CD8-positive, alpha-beta memory T cell (primary cell): ENCODE measurements around the gene DOK4. TPM values are rescaled to one million over a fixed set of nuclear protein-coding genes. Genes with fewer than 3 reads are reported as not detected.
A peak's percentile ranks its signal among the peaks of the same experiment; 100 is the strongest.

Experiments
- CTCF ChIA-PET: fragments of 350-600 bp; sonication (Branson Sonifier 250); formaldehyde crosslinking; loops from one replicate; lab custom pipeline; 2021; ENCODE audit warnings: antibody characterized with exemption; lab: Charles Lee
- POLR2A ChIA-PET: fragments of 350-600 bp; sonication (Branson Sonifier 250); formaldehyde crosslinking; loops from one replicate; lab custom pipeline; 2021; ENCODE audit warnings: antibody characterized with exemption; lab: Charles Lee
- DNase-seq, 5 donors: peaks; one replicate each; pipeline versions ENCODE4 v3.0.0 to v3.0.0-alpha.2; 2020 to 2022; ENCODE audit warnings: mixed read lengths in 1 of 5
- H3K27ac ChIP-seq: one replicate; pipeline ENCODE4 v1.7.0; 2013; ENCODE audit warnings: low read depth, mild to moderate bottlenecking, low read length, moderate library complexity
- H3K27me3 ChIP-seq: 2 replicates; pipeline ENCODE4 v1.7.0; 2013; ENCODE audit warnings: low read length, mild to moderate bottlenecking; ENCODE audit not compliant: insufficient read depth, poor library complexity, severe bottlenecking
- H3K36me3 ChIP-seq: 2 replicates; pipeline ENCODE4 v1.7.0; 2013; ENCODE audit warnings: mild to moderate bottlenecking, low read length, moderate library complexity; ENCODE audit not compliant: insufficient read depth
- H3K4me1 ChIP-seq: 2 replicates; pipeline ENCODE4 v1.7.0; 2013; ENCODE audit warnings: mild to moderate bottlenecking, low read length, moderate library complexity; ENCODE audit not compliant: insufficient read depth
- H3K4me3 ChIP-seq: 2 replicates; pipeline ENCODE4 v1.7.0; 2013; ENCODE audit warnings: mild to moderate bottlenecking, low read length
- H3K9me3 ChIP-seq: 2 replicates; pipeline ENCODE4 v1.7.0; 2013; ENCODE audit warnings: mild to moderate bottlenecking, low read length
- H3K27ac Mint-ChIP-seq, 8 donors: one replicate each; pipeline ENCODE4 v1.8.0; 2020 to 2021; ENCODE audit warnings: mixed read lengths in 8 of 8, mild to moderate bottlenecking in 6 of 8, inconsistent platforms in 3 of 8, moderate library complexity in 3 of 8
- H3K27me3 Mint-ChIP-seq, 2 donors: one replicate each; pipeline ENCODE4 v1.8.0; 2020 to 2021; ENCODE audit warnings: mixed read lengths in 2 of 2, mild to moderate bottlenecking in 1 of 2, moderate library complexity in 1 of 2
- H3K36me3 Mint-ChIP-seq, 3 donors: one replicate each; pipeline ENCODE4 v1.8.0; 2020 to 2021; ENCODE audit warnings: mixed read lengths in 3 of 3, inconsistent platforms in 1 of 3, mild to moderate bottlenecking in 1 of 3
- H3K4me1 Mint-ChIP-seq, 3 donors: one replicate each; pipeline ENCODE4 v1.8.0; 2020 to 2021; ENCODE audit warnings: mixed read lengths in 3 of 3, inconsistent platforms in 1 of 3, mild to moderate bottlenecking in 1 of 3
- H3K4me3 Mint-ChIP-seq, 7 donors: one replicate each; pipeline ENCODE4 v1.8.0; 2020 to 2021; ENCODE audit warnings: mixed read lengths in 7 of 7, mild to moderate bottlenecking in 6 of 7, moderate library complexity in 4 of 7, inconsistent platforms in 2 of 7
- H3K9me3 Mint-ChIP-seq, 5 donors: one replicate each; pipeline ENCODE4 v1.8.0; 2020 to 2022; ENCODE audit warnings: mixed read lengths in 5 of 5, mild to moderate bottlenecking in 3 of 5, moderate library complexity in 2 of 5, inconsistent platforms in 1 of 5
- polyA plus RNA-seq: library from polyadenylated mRNA; unstranded; fragments of 300-500 nt; fragmentation: Illumina TruSeq; gene quantifications from one replicate; pipeline ENCODE4 v1.2.3, GENCODE V29; 2021
- total RNA-seq, 2 experiments: library from RNA; stranded (reverse); gene quantifications; one replicate each; pipeline ENCODE4 v1.2.3, GENCODE V29; 2021

The DOK4 gene
- total and polyA plus RNA-seq, 3 experiments from 2014 or later: 3.3 to 7.0 (median 6.8) TPM

GRCh38 chr16:57531635-57532265 lies 45.5 kb upstream of the DOK4 start:
- no peaks in the 10 kb centered on the region for H3K9me3 Mint-ChIP-seq
- DNase-seq: peak in 1 of 5 donors; percentile 23
- Histone ChIP-seq H3K4me1 (peaks cover 65% of the 10 kb centered on the region), H3K36me3 (no peaks in the 10 kb centered on the region), H3K9me3 (no peaks in the 10 kb centered on the region), H3K4me3 (no peak overlapping the region), H3K27me3 (no peaks in the 10 kb centered on the region), H3K27ac (no peak overlapping the region)
- peak overlapping the region; percentile 91 to 99 (median 96) for H3K27ac Mint-ChIP-seq
- ChIA-PET CTCF (interaction anchor here (1.3 to 1.7 kb wide), 3 partner anchors 9 to 44 kb away, joined by 3 to 4 read pairs (median 4); no protein-coding TSS in a partner anchor), POLR2A (interaction anchor here (1.3 to 1.9 kb wide), 2 partner anchors 11 to 15 kb away, joined by 6 to 8 read pairs; partner anchors contain the start of gene ADGRG5)
- H3K27me3 Mint-ChIP-seq: peaks cover 0 to 3% of the 10 kb centered on the region in 2 donors
- H3K36me3 Mint-ChIP-seq: peaks cover 4 to 10% (median 6%) of the 10 kb centered on the region in 3 donors
- peak overlapping the region in 6 of 7 donors; percentile 68 to 84 (median 75) for H3K4me3 Mint-ChIP-seq
- peaks cover 56 to 67% (median 57%) of the 10 kb centered on the region in 3 donors for H3K4me1 Mint-ChIP-seq

GRCh38 chr16:57531253-57531575 lies 44.9 kb upstream of the DOK4 start:
- H3K36me3 Mint-ChIP-seq: peaks cover 4 to 14% (median 6%) of the 10 kb centered on the region in 3 donors
- H3K36me3 ChIP-seq: no peaks in the 10 kb centered on the region
- H3K4me1 ChIP-seq: peaks cover 65% of the 10 kb centered on the region
- DNase-seq: peak in 1 of 5 donors; percentile 18
- no peaks in the 10 kb centered on the region for H3K27me3 ChIP-seq
- no peaks in the 10 kb centered on the region for H3K9me3 ChIP-seq
- ChIA-PET POLR2A (interaction anchor here (1.9 kb wide), 1 partner anchor 11 kb away, joined by 8 read pairs; the partner anchor contains the start of gene ADGRG5), CTCF (interaction anchor here (1.3 to 1.8 kb wide), 4 partner anchors 11 to 112 kb away, joined by 3 to 13 read pairs (median 4); no protein-coding TSS in a partner anchor)
- H3K27me3 Mint-ChIP-seq: peaks cover 0 to 3% of the 10 kb centered on the region in 2 donors
- H3K4me1 Mint-ChIP-seq: peaks cover 56 to 67% (median 57%) of the 10 kb centered on the region in 3 donors
- H3K27ac Mint-ChIP-seq: peak overlapping the region; percentile 91 to 99 (median 96)
- peak overlapping the region; percentile 69 to 90 (median 77) for H3K4me3 Mint-ChIP-seq
- H3K27ac ChIP-seq: no peak overlapping the region
- no peaks in the 10 kb centered on the region for H3K9me3 Mint-ChIP-seq
- H3K4me3 ChIP-seq: no peak overlapping the region

- POLR2A ChIA-PET: interaction anchor here (0.6 to 1.9 kb wide), 3 partner anchors 8 to 610 kb away, joined by 3 to 8 read pairs (median 3); partner anchors contain the start of gene ADGRG5
- H3K36me3 ChIP-seq: no peaks in the 10 kb centered on the region
- CTCF ChIA-PET: interaction anchor here (0.7 to 1.8 kb wide), 5 partner anchors 12 to 114 kb away, joined by 4 to 13 read pairs (median 4); partner anchors contain the start of gene POLR2C
- H3K4me1 Mint-ChIP-seq: peaks cover 56 to 65% (median 56%) of the 10 kb centered on the region in 3 donors
- H3K4me3 Mint-ChIP-seq: peak overlapping the region; percentile 69 to 90 (median 77)
- peaks cover 4 to 15% (median 6%) of the 10 kb centered on the region in 3 donors for H3K36me3 Mint-ChIP-seq
- H3K27ac Mint-ChIP-seq: peak overlapping the region; percentile 91 to 99 (median 96)
- no peaks in the 10 kb centered on the region for H3K9me3 ChIP-seq
- no peaks in the 10 kb centered on the region for H3K27me3 ChIP-seq
- peaks cover 0 to 3% of the 10 kb centered on the region in 2 donors for H3K27me3 Mint-ChIP-seq
- H3K4me3 ChIP-seq: peak overlapping the region; percentile 56
- peaks cover 64% of the 10 kb centered on the region for H3K4me1 ChIP-seq
- H3K9me3 Mint-ChIP-seq: no peaks in the 10 kb centered on the region
- peak overlapping the region; percentile 66 for H3K27ac ChIP-seq
- DNase-seq: peak in 2 of 5 donors; percentile 17 to 41
Observed at GRCh38 chr16:57530522-57531252, 44.4 kb upstream of the DOK4 start.

- H3K4me1 ChIP-seq: peaks cover 59% of the 10 kb centered on the region
- peaks cover 0 to 3% of the 10 kb centered on the region in 2 donors for H3K27me3 Mint-ChIP-seq
- CTCF ChIA-PET: interaction anchor here (0.7 to 1.8 kb wide), 4 partner anchors 11 to 113 kb away, joined by 4 to 13 read pairs (median 4); partner anchors contain the start of gene POLR2C
- no peaks in the 10 kb centered on the region for H3K27me3 ChIP-seq
- POLR2A ChIA-PET: interaction anchor here (0.6 to 1.9 kb wide), 3 partner anchors 9 to 609 kb away, joined by 3 to 8 read pairs (median 3); partner anchors contain the start of gene ADGRG5
- peak overlapping the region; percentile 69 to 90 (median 77) for H3K4me3 Mint-ChIP-seq
- peak overlapping the region; percentile 91 to 99 (median 96) for H3K27ac Mint-ChIP-seq
- H3K36me3 Mint-ChIP-seq: peaks cover 4 to 17% (median 7%) of the 10 kb centered on the region in 3 donors
- peak overlapping the region; percentile 66 for H3K27ac ChIP-seq
- H3K4me1 Mint-ChIP-seq: peaks cover 51 to 60% (median 56%) of the 10 kb centered on the region in 3 donors
- peak; percentile 56 to 84 (median 67) for DNase-seq
- peak overlapping the region; percentile 56 for H3K4me3 ChIP-seq
- H3K9me3 Mint-ChIP-seq: no peaks in the 10 kb centered on the region
- no peaks in the 10 kb centered on the region for H3K9me3 ChIP-seq
- H3K36me3 ChIP-seq: no peaks in the 10 kb centered on the region
Observed at GRCh38 chr16:57530104-57530521, 43.8 kb upstream of the DOK4 start.

GRCh38 chr16:57529391-57530103 lies 43.3 kb upstream of the DOK4 start:
- H3K4me3 ChIP-seq: peak overlapping the region; percentile 56
- H3K4me1 Mint-ChIP-seq: peaks cover 49 to 54% (median 51%) of the 10 kb centered on the region in 3 donors

GRCh38 chr16:57528499-57529390 lies 42.5 kb upstream of the DOK4 start:
- peaks cover 0 to 1% of the 10 kb centered on the region in 2 donors for H3K27me3 Mint-ChIP-seq
- Histone ChIP-seq H3K27me3 (no peaks in the 10 kb centered on the region), H3K36me3 (no peaks in the 10 kb centered on the region), H3K27ac (no peak overlapping the region), H3K4me3 (no peak overlapping the region), H3K4me1 (peaks cover 45% of the 10 kb centered on the region), H3K9me3 (no peaks in the 10 kb centered on the region)
- H3K36me3 Mint-ChIP-seq: peaks cover 4 to 19% (median 7%) of the 10 kb centered on the region in 3 donors
- ChIA-PET CTCF (interaction anchor here (0.8 to 2.3 kb wide), 6 partner anchors 8 to 111 kb away, joined by 3 to 11 read pairs (median 3); partner anchors contain the start of genes ADGRG5, CCDC102A and POLR2C), POLR2A (no interaction called here)
- peaks cover 41 to 46% (median 43%) of the 10 kb centered on the region in 3 donors for H3K4me1 Mint-ChIP-seq
- peak overlapping the region in 2 of 7 donors; percentile 83 to 84 for H3K4me3 Mint-ChIP-seq
- peak in 1 of 5 donors; percentile 47 for DNase-seq
- H3K9me3 Mint-ChIP-seq: no peaks in the 10 kb centered on the region
- H3K27ac Mint-ChIP-seq: peak overlapping the region in 3 of 8 donors; percentile 68 to 97 (median 93)

More at GRCh38 chr16:57529391-57530103, 43.3 kb upstream of the DOK4 start:
- Histone ChIP-seq H3K27me3 (no peaks in the 10 kb centered on the region), H3K4me1 (peaks cover 53% of the 10 kb centered on the region), H3K27ac (peak overlapping the region; percentile 21), H3K9me3 (no peaks in the 10 kb centered on the region), H3K36me3 (no peaks in the 10 kb centered on the region)
- ChIA-PET POLR2A (interaction anchor here (0.7 to 1.9 kb wide), 2 partner anchors 13 to 609 kb away, joined by 3 to 8 read pairs; partner anchors contain the start of gene ADGRG5), CTCF (interaction anchor here (0.7 to 2.3 kb wide), 6 partner anchors 10 to 112 kb away, joined by 3 to 13 read pairs (median 4); partner anchors contain the start of gene POLR2C)
- peak overlapping the region; percentile 69 to 90 (median 77) for H3K4me3 Mint-ChIP-seq
- H3K27me3 Mint-ChIP-seq: peaks cover 0 to 3% of the 10 kb centered on the region in 2 donors
- peak overlapping the region; percentile 91 to 99 (median 96) for H3K27ac Mint-ChIP-seq
- H3K36me3 Mint-ChIP-seq: peaks cover 4 to 19% (median 7%) of the 10 kb centered on the region in 3 donors
- DNase-seq: peak in 1 of 5 donors; percentile 41
- H3K9me3 Mint-ChIP-seq: no peaks in the 10 kb centered on the region
